HG03342 (cell line): ENCODE results near the gene HSD11B1.

Experiments used
- ATAC-seq: cut with Tn5 transposase; IDR thresholded peaks from one replicate; pipeline ENCODE4 v1.9.1; 2021; ENCODE audit warnings: mild to moderate bottlenecking, moderate library complexity; ENCODE audit not compliant: unreplicated experiment

HSD11B1 gene

DNA sequence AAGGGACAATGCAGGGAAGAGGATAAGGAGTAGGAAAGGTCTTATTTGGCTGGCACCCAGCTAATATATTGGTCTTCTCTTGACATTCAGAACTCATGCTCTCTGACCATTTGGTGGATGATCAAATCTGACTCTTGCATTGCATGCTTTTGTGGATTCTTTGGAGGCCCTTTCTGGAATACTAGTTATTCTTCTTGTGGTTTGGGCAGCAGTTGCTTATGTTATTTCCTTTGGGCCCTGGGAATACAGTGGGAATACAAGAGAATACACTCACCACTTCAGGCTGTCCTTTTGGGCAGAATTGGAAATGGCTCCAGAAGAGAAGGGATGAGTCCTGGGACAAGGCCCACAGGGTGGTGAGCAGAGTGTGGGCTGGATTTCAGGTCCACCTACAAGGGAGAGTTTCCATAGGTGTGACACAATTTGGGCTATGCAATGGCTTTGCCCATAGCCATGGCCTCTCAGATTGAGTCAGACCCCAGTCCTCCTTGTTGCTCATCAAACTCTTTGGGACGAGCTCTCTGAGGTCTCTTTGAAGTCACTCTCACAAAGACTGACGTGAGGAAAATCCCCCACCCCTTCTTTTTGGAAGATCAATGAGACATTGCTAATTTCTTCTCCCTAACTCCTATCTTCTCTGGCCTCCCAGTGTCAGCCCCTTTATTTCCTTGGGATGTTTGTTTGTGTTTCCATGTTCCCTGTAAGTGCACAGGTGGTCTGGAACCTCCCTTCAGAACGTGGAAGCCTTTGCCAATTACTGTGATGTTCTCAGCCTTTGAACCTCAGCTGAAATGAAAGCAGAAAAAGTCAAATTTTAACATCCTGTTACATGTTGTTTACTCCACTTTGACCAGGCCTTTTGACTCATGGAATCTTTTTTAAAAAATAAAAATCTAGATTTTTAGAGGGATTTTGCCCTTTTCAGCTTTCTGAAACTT lies 19.4 kb downstream of the HSD11B1 start:
- peak; percentile 60 for ATAC-seq

DNA sequence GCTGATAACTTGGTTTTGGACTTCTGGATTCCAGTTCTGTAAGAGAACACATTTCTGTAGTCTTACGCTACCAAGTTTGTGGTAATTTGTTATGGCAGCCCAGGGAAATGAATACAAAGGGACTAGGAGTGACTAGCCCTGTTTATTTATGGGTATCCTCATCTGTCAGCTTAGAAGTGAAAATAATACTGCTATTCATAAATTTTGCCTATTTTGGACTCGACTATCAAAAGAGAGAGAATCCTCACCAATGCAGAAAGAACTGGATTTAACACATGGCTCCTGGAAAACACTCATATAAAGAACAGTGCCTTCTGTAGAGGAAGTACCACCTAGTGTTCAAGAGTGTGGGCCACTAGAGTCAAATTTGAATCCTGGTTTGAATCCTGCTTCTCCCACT lies 22.6 kb downstream of the HSD11B1 start:
- no peak for ATAC-seq

DNA sequence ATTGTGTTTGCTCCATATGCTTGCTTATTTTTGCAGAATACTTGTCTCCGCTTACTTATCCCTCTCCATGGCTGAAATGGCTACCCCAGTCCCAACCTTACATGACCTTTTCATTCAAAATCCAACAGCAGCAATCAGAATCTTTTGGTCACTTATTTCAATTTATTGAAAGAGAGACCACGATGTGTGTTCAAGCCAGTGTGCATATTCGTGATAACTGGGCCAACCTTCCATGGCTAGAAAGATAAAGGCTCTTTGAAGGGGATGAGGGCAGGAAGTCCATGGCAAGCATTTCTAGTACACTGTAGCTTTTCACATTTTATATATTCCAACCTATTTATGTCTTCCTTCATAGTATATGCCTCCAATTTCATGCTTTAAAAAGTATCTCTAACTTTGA lies 23.1 kb downstream of the HSD11B1 start:
- no peak for ATAC-seq

DNA sequence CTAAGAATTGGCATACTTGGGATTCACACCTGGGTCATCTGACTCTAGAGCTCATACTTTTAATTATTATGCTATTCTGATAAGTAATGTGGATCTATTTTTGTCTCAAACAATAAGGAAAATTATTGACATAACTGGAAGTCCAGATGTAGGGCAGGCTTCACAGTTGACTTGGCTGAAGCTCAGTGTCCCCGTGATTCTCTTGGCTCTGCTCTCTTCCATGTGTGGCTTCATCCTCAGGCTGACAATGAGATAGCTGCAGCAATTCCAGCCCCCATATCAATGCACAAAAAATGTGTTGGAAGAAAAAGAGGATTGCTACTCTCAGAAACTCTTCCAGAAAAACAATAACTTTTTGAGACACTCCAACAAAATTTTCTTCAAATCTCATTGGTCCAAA lies 23.8 kb downstream of the HSD11B1 start:
- ATAC-seq = no peak

DNA sequence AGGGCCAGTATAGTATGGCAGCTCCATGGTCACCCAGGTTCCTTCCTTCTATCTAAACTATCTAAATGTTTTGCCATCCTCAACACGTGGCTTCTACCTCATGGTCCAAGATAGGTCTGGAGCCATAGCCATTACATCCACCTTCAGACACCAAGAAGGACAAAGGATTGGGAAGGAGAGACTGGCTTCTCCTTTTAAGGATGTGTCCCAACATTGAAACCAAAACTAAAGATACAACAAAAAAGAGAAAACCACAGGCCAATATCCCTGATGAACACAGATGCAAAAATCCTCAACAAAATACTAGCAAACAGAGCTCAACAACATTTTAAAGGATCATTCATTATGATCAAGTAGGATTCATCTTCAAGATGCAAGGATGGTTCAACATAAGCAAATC lies 24.8 kb downstream of the HSD11B1 start:
- no peak for ATAC-seq

DNA sequence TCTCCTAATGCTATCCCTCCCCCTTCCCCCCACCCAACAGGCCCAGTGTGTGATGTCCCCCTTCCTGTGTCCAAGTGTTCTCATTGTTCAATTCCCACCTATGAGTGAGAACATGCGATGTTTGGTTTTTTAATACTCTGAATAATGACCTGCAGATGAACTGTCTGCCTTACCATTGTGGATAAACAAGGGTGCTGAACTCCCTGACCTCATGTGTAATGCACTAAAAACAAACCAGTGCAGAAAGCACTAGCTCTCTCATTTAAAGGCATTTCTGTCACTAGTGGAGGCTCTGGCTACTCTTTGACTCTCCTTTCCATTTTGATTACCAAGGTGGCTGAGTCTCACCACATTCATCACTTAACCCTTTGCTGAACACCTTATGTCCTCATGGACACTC lies 28.1 kb downstream of the HSD11B1 start:
- no peak for ATAC-seq

DNA sequence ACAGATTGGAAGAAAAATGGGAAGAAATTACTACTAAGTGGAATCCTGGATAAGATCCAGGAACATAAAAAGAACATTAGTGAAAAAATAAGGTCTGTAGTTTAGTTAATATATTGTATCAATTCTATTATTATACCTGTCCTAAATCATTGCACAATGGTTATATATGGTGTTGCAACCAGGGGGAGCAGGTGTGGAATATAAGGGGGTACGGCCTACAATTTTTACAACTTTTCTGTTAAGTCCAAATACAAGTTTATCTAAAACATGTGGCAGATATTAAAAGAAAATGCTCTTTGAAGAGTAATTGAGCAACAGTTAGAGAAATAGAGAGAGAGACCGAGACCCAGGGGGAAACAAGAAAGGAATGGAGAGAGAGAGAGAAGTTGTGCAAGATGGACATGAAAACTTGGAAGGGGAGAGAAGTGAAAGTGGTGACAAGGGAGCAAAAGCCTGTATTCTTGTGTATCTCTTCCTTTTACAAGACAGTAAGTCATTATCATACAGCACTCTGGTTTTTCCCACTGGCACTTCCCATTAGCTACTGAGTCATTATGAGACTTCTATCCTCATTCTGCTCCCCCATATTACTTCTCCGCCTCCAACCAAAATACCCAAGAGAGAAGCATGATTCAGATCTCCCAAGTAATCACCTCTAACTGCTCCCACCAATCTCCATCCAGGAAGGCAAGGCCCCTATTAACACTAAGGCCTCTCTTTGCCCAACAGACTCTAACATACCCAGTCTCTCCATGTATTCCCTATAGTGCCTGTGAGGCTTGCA lies 29.0 kb downstream of the HSD11B1 start:
- no peak for ATAC-seq

DNA sequence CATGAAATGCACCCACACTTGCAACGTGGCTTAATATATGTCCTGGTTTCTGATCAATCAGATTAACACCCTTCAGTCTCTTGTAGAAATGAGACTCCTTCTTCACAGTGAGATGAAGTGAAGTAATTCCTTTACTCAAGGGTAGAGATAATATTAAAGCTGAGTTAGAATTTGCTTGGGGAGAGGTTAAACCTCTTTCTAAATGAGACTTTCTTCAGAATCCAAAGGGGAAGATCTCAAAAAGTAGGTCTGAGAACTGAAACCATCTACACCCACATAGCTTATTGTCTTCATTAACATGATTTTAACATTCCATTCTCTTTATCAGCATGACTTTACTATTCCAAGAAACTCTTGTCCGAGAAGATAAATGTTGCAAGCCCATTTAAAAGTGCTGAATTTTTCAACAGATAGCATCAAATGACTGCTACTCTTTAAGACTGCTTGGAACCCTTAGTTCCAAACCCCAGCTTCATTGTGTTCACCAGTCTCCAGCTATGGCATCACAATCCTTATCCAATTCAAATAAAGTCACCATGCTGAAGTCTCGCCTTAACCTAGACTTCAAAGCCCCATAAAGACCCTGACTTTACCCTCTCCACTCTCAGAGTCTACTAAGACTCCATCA lies 32.0 kb downstream of the HSD11B1 start:
- no peak for ATAC-seq

DNA sequence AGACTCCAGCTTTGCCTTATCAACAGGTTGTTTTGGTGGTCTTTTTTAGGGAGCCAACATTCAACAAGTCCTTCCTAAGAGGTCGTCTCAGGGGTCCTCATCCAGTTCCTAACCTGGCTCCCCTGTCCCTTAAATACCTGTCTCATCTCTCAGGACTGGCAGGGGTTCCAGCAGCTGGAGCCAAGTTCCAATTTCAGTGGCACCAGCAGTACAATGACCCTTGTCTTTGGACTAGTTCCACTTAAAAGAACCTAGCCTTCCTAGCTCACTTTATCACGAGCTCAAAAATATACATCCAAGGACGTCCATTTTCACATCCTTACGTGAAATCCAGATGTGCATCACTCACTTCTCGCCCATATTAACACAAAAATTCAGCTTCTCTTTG lies 32.5 kb downstream of the HSD11B1 start:
- no peak for ATAC-seq

DNA sequence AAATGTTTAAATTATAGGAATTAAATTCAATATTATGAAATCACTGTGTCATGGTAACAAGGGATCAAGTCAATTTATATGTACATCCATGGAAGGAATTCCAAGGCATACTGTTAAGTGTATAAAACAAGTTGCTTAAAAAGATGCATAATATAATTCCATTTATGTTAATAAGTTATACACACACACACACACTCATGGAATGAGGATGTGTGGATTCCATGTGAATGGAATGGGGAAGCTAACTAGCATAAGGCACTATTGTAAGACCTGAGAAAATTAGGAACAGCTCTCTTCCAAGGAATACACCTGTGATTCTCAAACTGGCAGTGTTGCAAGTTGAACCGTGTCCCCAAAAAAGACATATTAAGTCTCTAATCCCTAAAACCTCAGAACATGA lies 33.6 kb downstream of the HSD11B1 start:
- ATAC-seq = no peak

DNA sequence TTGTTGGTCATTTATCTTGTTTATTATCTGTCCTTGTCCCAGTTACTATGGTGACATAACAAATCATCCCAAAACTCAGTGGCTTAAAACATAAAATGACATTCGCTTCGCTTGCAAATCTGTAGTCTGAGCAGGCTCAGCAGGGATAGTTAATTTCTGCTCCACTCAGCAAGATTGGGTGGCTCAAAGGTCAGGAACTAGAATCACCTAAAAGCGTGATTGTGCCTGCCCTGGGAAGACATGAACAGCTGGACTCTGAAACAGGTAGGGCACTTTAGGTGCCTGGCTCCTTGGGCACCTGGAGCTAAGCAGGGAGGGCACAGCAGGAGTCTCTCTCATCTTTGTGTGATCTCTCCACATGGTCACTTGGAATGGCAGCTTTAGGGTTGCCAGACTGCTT lies 36.5 kb downstream of the HSD11B1 start:
- no peak for ATAC-seq

DNA sequence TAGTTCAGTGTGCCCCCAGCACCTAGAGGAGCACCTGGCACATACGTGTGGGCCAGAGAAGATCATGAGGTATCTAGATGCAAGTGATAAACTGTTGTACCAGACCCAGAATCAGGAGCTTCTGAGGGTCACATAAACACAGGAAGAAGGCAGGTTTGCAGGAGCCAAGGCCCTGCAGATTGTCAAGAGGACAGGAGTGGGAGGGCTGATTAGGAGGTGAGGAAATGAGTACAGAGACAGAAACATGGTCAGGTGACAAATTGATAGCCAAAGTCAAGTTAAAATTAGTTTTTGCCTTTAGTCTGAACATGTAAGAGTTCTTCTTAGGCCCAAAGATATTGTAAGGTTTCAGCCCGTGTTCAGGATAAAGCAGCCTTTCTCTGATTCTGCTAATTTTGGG lies 37.2 kb downstream of the HSD11B1 start:
- ATAC-seq = no peak

DNA sequence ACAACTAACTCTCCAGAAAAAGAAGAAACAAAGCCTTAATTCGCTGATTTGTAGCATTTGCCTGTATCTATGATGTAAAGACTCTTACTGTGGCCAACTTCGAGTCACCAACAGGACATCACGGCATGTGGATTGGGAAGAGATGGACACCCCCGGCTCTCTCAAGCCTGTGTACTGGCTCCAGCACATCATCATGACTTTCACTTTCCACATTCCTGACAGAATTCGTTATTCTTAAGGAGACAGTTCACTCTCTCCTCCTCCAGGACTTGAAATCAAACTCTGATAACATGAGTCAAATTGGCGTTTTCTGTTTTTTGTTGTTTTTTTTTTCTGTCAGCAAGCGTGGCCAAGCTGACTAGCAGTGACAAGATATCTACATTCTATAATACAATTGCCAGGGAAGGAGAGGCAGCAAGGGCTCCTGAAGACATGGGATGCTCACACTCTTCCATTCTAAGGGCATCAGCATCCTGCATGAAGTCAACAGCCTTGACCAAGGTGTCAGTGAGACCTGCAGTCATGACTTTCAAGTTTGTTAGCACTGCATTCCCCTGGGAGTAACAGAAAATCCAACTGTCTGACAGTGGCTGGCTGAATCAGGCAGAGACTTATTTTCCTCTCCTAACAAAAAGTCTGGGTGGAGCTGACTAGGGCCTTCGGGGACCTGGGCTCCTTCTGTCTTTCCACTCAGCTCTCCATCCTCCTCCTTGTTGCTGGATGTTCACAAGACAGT lies 37.9 kb downstream of the HSD11B1 start:
- no peak for ATAC-seq

DNA sequence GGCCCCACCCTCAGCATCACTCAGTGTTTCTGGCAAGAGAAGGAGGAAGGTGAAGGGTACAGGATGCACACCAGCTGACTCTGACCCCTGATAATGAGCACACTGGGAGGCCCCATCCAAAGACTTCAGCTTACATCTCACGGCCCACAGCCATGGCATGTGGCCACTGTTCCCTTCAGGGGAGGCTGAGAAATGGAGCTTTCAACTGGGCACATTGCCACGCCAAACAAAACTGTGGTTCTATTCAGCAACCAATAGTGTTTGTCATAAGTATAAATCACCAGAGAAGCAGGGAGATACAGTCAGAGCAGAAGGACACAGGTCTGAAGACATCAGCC lies 38.5 kb downstream of the HSD11B1 start:
- no peak for ATAC-seq

DNA sequence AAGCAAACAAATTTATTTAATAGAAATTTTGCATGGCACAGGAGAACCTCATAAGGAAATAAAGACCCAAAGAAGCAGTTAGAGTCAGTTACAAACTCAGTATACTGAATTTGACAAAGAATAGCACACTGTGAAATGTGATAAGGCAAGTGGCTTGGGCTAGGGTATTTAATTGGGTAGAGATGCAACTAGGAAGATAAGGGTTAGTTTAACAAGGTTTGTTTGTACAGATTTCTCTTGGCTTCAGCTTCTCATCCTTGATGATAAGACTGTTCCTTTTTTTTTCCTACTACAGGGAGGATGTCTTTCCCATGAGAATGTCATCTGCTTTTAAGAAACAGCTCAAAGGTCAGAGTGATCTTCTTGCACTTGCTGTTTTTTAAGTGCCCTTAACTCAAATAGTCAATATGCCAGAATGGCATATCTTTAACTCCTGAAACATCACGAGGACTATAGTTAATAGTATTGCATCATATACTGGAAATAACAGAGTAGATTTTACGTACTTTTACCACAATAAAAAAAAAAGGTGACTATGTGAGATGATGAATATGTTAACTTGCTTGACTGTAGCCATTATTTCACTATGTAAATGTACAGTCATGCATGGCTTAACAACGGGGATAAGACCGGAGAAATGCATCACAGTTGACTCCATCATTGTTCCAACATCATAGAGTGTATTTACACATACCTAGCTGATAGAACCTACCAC lies 42.0 kb downstream of the HSD11B1 start:
- ATAC-seq = no peak

DNA sequence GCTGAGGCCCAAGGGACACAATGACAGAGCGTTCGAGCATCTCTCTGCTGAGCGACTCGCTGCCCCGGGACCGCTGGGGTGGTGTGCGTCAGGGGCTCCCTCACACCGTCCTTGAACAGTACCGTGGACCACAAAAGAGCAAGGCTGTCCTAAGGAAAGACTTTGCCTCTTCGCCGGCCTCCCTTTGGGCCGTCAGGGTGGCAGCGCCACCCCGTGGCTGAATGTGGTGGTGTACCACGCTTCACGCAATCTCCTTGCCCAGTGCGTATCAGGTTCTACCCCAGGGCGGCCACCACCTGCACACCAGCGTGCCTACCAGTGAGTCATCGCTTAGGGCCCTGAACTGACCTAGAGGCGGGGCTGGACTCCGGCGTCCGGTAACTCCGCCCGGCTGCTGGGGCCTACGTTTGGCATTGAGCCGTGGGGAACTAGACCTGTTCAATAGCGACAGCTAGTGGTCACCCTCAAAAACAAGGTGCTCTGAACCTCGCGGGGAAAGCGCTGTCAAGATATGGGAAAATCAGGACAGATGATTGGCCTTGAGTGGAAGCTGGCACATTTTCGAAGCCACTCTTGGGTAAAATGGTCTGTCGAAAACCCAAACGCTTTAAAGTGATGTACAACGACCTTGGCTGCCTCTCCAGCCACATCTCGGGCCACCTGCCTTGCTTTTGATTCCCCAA lies 43.1 kb downstream of the HSD11B1 start:
- ATAC-seq = peak; percentile 69

DNA sequence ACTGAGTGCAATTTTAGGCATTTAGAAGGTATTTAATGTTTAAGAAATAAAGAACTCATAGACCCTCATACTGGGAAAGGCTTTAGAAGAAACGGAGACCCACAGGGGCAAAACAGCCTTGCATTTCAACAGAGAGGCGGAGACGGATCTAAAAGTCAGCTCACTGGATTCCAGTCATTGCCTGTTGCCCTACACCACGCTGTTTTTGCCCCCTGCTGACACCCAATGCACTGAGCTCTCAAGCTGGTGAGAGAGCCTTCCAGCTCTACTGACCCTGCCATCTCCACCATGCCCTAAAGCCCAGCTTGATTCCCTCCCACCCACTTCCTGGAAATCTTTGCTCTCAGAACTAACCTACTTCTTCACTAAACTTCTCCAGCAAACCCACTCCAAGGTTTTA lies 44.0 kb downstream of the HSD11B1 start:
- no peak for ATAC-seq

DNA sequence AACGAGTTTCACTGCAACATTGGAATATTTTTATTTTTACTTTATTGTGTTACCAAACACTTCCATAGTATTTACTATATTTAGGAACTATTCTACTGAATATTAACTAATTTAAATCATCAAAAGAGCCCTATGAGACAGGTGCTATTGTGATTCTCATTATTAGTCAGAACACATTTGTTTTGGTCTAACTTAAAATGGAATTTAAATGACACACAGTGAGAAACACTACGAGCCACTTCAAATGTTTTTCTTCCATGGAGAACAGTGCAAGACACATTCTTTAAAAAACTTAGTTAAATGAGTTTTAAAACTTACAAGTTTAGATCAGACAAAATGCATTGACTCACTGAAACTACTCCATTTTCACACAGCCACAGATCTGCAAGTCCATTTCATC lies 44.6 kb downstream of the HSD11B1 start:
- ATAC-seq = no peak

DNA sequence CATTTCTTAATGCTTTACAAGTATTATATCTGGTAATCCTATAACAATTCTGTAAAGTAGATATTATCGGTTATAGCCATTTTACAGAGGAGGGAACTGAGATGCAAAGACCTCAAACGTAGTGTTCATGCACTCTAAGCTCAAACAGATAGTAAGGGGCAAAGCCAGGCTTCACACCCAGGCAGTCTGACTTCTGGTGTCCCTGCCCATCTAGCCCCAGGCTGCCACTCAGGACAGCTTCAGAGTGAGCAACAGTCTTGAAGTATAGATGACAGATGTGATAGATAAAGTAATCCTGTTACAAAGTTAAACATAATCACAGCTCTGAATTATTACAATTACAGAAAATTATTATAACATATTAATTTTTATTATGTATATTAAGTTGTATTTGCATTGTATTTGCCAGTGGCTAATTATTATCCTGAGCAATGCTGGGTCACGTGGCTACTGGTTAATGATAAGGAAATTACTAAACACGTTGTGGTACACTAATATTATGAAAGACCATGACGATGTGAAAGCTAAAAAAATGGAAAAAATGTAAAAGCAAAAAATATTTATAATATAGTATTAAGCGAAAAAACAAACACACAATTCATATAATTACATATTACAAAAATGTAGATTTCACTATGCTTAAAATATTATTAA lies 45.2 kb downstream of the HSD11B1 start:
- ATAC-seq = no peak
